Liver (tissue), 9 donors: ENCODE data around the gene ATP10A. TPM values are rescaled to one million over a fixed set of nuclear protein-coding genes. Genes with fewer than 3 reads are reported as not detected.

ENCODE experiments used
- DNase-seq: peaks from one replicate; pipeline ENCODE4 v3.0.0-alpha.2; 2017; ENCODE audit warnings: low spot score
- H3K27ac ChIP-seq, 2 donors: one replicate each; pipeline ENCODE4 v1.7.0; 2013; ENCODE audit warnings: inconsistent platforms in 2 of 2, low read length in 2 of 2, control low read depth in 1 of 2, low read depth in 1 of 2, mild to moderate bottlenecking in 1 of 2
- H3K27me3 ChIP-seq, 4 donors: one replicate each; pipeline versions ENCODE4 v1.6.1 to v1.7.0; 2013; ENCODE audit warnings: low read length in 3 of 4, inconsistent platforms in 1 of 4, mild to moderate bottlenecking in 1 of 4, moderate library complexity in 1 of 4; ENCODE audit not compliant: control insufficient read depth in 4 of 4, insufficient read depth in 4 of 4
- H3K36me3 ChIP-seq, 4 donors: one replicate each; pipeline versions ENCODE4 v1.6.1 to v1.7.0; 2013; ENCODE audit warnings: low read length in 3 of 4, mild to moderate bottlenecking in 3 of 4, low read depth in 1 of 4, moderate library complexity in 1 of 4; ENCODE audit not compliant: control insufficient read depth in 4 of 4, insufficient read depth in 3 of 4
- H3K4me1 ChIP-seq, 4 donors: one replicate each; pipeline versions ENCODE4 v1.6.1 to v1.7.0; 2013; ENCODE audit warnings: low read length in 3 of 4, mild to moderate bottlenecking in 3 of 4, moderate library complexity in 1 of 4; ENCODE audit not compliant: control insufficient read depth in 4 of 4, insufficient read depth in 4 of 4
- H3K4me3 ChIP-seq, 3 donors: one replicate each; pipeline versions ENCODE4 v1.6.1 to v1.7.0; 2013; ENCODE audit warnings: low read length in 3 of 3, control low read depth in 1 of 3, low read depth in 1 of 3, mild to moderate bottlenecking in 1 of 3
- H3K9ac ChIP-seq, 2 donors: one replicate each; pipeline ENCODE4 v1.7.0; 2013; ENCODE audit warnings: low read length in 2 of 2, mild to moderate bottlenecking in 2 of 2, moderate library complexity in 2 of 2, control low read depth in 1 of 2, low read depth in 1 of 2
- H3K9me3 ChIP-seq, 4 donors: one replicate each; pipeline versions ENCODE4 v1.6.1 to v1.7.0; 2013; ENCODE audit warnings: low read length in 3 of 4; ENCODE audit not compliant: control insufficient read depth in 4 of 4
- EGR1 ChIP-seq, 2 donors: IDR thresholded peaks; 2 replicates each; pipeline ENCODE4 v1.6.1; 2016 to 2018; ENCODE audit warnings: antibody characterized with exemption in 2 of 2, low read depth in 2 of 2
- FOXA1 ChIP-seq: IDR thresholded peaks from 2 replicates; pipeline ENCODE4 v1.6.1; 2016; ENCODE audit warnings: antibody characterized with exemption
- FOXA2 ChIP-seq: IDR thresholded peaks from 2 replicates; pipeline ENCODE4 v1.6.1; 2016; ENCODE audit warnings: antibody characterized with exemption
- GABPA ChIP-seq, 2 donors: IDR thresholded peaks in 1 of 2; conservative IDR thresholded peaks in 1 of 2; 2 replicates each; pipeline ENCODE4 v1.6.1; 2016; ENCODE audit warnings: antibody characterized with exemption in 2 of 2, mild to moderate bottlenecking in 1 of 2, moderate library complexity in 1 of 2
- HNF4A ChIP-seq, 2 donors: conservative IDR thresholded peaks; 2 replicates each; pipeline ENCODE4 v1.6.1; 2016; ENCODE audit warnings: antibody characterized with exemption in 2 of 2, mild to moderate bottlenecking in 2 of 2
- HNF4G ChIP-seq: IDR thresholded peaks from 2 replicates; pipeline ENCODE4 v1.6.1; 2016; ENCODE audit warnings: antibody characterized with exemption
- MAX ChIP-seq: IDR thresholded peaks from 2 replicates; pipeline ENCODE4 v1.6.1; 2016; ENCODE audit warnings: antibody characterized with exemption
- NR2F2 ChIP-seq: IDR thresholded peaks from 2 replicates; pipeline ENCODE4 v1.6.1; 2016; ENCODE audit warnings: antibody characterized with exemption
- RAD21 ChIP-seq, 2 donors: IDR thresholded peaks; 2 replicates each; pipeline ENCODE4 v1.6.1; 2016; ENCODE audit warnings: antibody characterized with exemption in 2 of 2, mild to moderate bottlenecking in 2 of 2
- REST ChIP-seq: IDR thresholded peaks from 2 replicates; pipeline ENCODE4 v1.6.1; 2016; ENCODE audit warnings: antibody characterized with exemption, mild to moderate bottlenecking
- RXRA ChIP-seq, 2 donors: IDR thresholded peaks; 2 replicates each; pipeline ENCODE4 v1.6.1; 2017 to 2018; ENCODE audit warnings: antibody characterized with exemption in 2 of 2, mild to moderate bottlenecking in 1 of 2
- SP1 ChIP-seq: IDR thresholded peaks from 2 replicates; pipeline ENCODE4 v1.6.1; 2018; ENCODE audit warnings: antibody characterized with exemption, mild to moderate bottlenecking
- TAF1 ChIP-seq: conservative IDR thresholded peaks from 2 replicates; pipeline ENCODE4 v1.6.1; 2016; ENCODE audit warnings: antibody characterized with exemption, mild to moderate bottlenecking
- YY1 ChIP-seq: IDR thresholded peaks from 2 replicates; pipeline ENCODE4 v1.6.1; 2016; ENCODE audit warnings: antibody characterized with exemption, mild to moderate bottlenecking
- WGBS: extraction: QIAGEN DNeasy Blood & Tissue Kit; methylation state at CpG from one replicate; pipeline ENCODE4 v1.1.7; 2013; 5-methylcytosine and 5-hydroxymethylcytosine counted together
- polyA plus RNA-seq, 2 donors: library from polyadenylated mRNA; stranded (reverse) in 1 of 2; unstranded in 1 of 2; fragments of 200-250 nt in 1 of 2; fragments of >200 nt in 1 of 2; fragmentation: Nextera tagmentation in 1 of 2; extraction: Ambion mirVana in 1 of 2; gene quantifications; one replicate each; pipeline versions ENCODE4 v1.2.1 to v1.2.3, GENCODE V29; 2013 to 2015
- total RNA-seq, 2 donors: library from RNA; depleted of rRNA; stranded (reverse); fragments of >200 nt; gene quantifications; one replicate each; pipeline ENCODE4 v1.2.3, GENCODE V29; 2014
- TF ChIP-seq, protein P1 (sequence below): IDR thresholded peaks from 2 replicates; pipeline ENCODE4 v1.6.1; 2016; ENCODE audit warnings: antibody characterized with exemption
- TF ChIP-seq, protein P2 (sequence below): IDR thresholded peaks from 2 replicates; pipeline ENCODE4 v1.6.1; 2016; ENCODE audit warnings: antibody characterized with exemption
- donor health status: healthy.
- donor health status: healthy.
- donor health status: healthy.
- donor health status: healthy.
- donor health status: healthy.

Gene ATP10A
- total and polyA plus RNA-seq, 4 donors, result 0.22 to 1.8 (median 0.39) TPM

DNA sequence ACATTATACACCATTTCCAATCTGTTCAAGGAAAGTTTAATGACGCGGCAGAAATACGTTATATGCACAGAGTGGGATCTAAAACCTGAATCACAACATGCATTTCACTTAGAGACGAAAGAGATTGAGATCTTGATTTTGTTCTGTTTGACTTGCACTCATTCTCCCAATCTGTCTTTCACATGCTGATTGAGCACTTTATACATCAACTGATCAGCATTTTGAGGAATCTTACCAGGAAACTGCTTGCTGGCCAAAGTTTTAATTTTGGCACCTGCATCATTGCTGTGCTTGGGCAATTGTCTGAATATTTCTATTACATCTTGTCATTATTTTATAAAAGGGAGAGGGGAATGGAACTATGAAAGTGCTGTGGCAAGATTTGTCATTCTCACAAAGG, 47.7 kb upstream of the ATP10A start:
- WGBS, result 85% methylated on average over 4 of the region's 4 CpGs
- H3K9me3 ChIP-seq, result no peaks in the 10 kb centered on the region
- DNase-seq, result no peak

GRCh38 chr15:25909806-25910205, 46.7 kb upstream of the ATP10A start:
- WGBS, result 92% methylated on average over 16 of the region's 16 CpGs
- no peak for DNase-seq
- no peak overlapping the region for H3K9ac ChIP-seq
- no peak overlapping the region for H3K27ac ChIP-seq
- no peak overlapping the region for H3K4me3 ChIP-seq
- H3K9me3 ChIP-seq, result no peaks in the 10 kb centered on the region
- no peaks in the 10 kb centered on the region for H3K4me1 ChIP-seq
- peaks cover 0 to 4% (median 0%) of the 10 kb centered on the region in 4 donors for H3K27me3 ChIP-seq
- H3K36me3 ChIP-seq, result no peaks in the 10 kb centered on the region
- no peak for TF ChIP-seq NR2F2
- no peak for TF ChIP-seq GABPA (IDR thresholded peaks at IDR 0.05 in 1 of 2, conservative IDR thresholded peaks at IDR 0.05 in 1 of 2)
- no peak for TF ChIP-seq REST
- TF ChIP-seq TAF1, result no peak
- TF ChIP-seq EGR1 (IDR thresholded peaks at IDR 0.05; ENCODE audit: low read depth in 2 of 2), result no peak
- no peak for TF ChIP-seq YY1
- TF ChIP-seq HNF4G, result no peak
- no peak for TF ChIP-seq MAX
- TF ChIP-seq FOXA2, result no peak
- no peak for TF ChIP-seq FOXA1
- TF ChIP-seq RAD21 (IDR thresholded peaks at IDR 0.05), result no peak
- TF ChIP-seq, protein P1, sequence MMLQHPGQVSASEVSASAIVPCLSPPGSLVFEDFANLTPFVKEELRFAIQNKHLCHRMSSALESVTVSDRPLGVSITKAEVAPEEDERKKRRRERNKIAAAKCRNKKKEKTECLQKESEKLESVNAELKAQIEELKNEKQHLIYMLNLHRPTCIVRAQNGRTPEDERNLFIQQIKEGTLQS, result no peak

More for the DNA sequence above, 47.7 kb upstream of the ATP10A start:
- TF ChIP-seq SP1 (no peak), REST (no peak), MAX (no peak), HNF4G (no peak), FOXA2 (no peak), YY1 (no peak), FOXA1 (no peak), RXRA (IDR thresholded peaks at IDR 0.05) (no peak), GABPA (IDR thresholded peaks at IDR 0.05 in 1 of 2, conservative IDR thresholded peaks at IDR 0.05 in 1 of 2) (no peak), HNF4A (conservative IDR thresholded peaks at IDR 0.05) (no peak)
- TF ChIP-seq, protein P1, result no peak
- TF ChIP-seq, protein P2, sequence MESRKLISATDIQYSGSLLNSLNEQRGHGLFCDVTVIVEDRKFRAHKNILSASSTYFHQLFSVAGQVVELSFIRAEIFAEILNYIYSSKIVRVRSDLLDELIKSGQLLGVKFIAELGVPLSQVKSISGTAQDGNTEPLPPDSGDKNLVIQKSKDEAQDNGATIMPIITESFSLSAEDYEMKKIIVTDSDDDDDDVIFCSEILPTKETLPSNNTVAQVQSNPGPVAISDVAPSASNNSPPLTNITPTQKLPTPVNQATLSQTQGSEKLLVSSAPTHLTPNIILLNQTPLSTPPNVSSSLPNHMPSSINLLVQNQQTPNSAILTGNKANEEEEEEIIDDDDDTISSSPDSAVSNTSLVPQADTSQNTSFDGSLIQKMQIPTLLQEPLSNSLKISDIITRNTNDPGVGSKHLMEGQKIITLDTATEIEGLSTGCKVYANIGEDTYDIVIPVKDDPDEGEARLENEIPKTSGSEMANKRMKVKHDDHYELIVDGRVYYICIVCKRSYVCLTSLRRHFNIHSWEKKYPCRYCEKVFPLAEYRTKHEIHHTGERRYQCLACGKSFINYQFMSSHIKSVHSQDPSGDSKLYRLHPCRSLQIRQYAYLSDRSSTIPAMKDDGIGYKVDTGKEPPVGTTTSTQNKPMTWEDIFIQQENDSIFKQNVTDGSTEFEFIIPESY, result no peak
- H3K4me3 ChIP-seq, result no peak overlapping the region
- no peaks in the 10 kb centered on the region for H3K36me3 ChIP-seq
- H3K27ac ChIP-seq, result no peak overlapping the region
- no peaks in the 10 kb centered on the region for H3K4me1 ChIP-seq
- H3K9ac ChIP-seq, result no peak overlapping the region
- H3K27me3 ChIP-seq, result peaks cover 0 to 4% (median 0%) of the 10 kb centered on the region in 4 donors
